Suprapubic skin (tissue), 4 donors: ENCODE results near the gene DDIT3.
"Not testable (repeated sequence)": the region's sequence is repeated elsewhere in the genome, so short reads cannot be mapped to it uniquely, and the experiment has no call there.

ENCODE experiments used
- EP300 ChIP-seq: sonication (generic); formaldehyde crosslinking; IDR thresholded peaks from one replicate; pipeline ENCODE4 v1.6.1; 2017; ENCODE audit warnings: antibody characterized with exemption
- POLR2A ChIP-seq, 2 donors: fragments of 450-650 bp; IDR thresholded peaks; one replicate each; pipeline ENCODE4 v1.6.1; 2017; ENCODE audit warnings: antibody characterized with exemption in 2 of 2, mild to moderate bottlenecking in 2 of 2, moderate library complexity in 2 of 2
- POLR2AphosphoS5 ChIP-seq, 3 donors: sonication (generic); formaldehyde crosslinking; IDR thresholded peaks; one replicate each; pipeline ENCODE4 v1.6.1; 2017; ENCODE audit warnings: antibody characterized with exemption in 3 of 3
- TF ChIP-seq, protein P1 (sequence below), 2 donors: fragments of 200-600 bp in 1 of 2; fragments of 450-650 bp in 1 of 2; sonication (generic) in 1 of 2; IDR thresholded peaks; one replicate each; pipeline ENCODE4 v1.5.1; 2016 to 2019; ENCODE audit warnings: antibody characterized with exemption in 2 of 2, mild to moderate bottlenecking in 1 of 2, moderate library complexity in 1 of 2

DNA sequence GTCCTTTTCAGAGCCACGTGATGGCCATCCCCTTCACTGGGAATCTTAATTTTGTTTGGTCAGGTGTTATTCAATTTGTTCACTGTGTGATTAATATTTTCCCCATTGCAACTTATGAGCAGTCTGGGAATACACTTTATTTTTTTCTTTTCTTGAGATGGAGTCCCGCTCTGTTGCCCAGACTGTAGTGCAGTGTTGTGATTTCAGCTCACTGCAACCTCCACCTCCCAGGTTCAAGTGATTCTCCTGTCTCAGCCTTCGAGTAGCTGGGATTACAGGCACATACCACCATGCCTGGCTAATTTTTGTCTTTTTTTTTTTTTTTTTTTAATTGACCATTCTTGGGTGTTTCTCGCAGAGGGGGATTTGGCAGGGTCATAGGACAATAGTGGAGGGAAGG is 13.8 kb downstream of the DDIT3 start:
- not testable (repeated sequence) for TF ChIP-seq POLR2A (IDR thresholded peaks at IDR 0.05); EP300; POLR2AphosphoS5 (IDR thresholded peaks at IDR 0.05)
- TF ChIP-seq, protein P1, sequence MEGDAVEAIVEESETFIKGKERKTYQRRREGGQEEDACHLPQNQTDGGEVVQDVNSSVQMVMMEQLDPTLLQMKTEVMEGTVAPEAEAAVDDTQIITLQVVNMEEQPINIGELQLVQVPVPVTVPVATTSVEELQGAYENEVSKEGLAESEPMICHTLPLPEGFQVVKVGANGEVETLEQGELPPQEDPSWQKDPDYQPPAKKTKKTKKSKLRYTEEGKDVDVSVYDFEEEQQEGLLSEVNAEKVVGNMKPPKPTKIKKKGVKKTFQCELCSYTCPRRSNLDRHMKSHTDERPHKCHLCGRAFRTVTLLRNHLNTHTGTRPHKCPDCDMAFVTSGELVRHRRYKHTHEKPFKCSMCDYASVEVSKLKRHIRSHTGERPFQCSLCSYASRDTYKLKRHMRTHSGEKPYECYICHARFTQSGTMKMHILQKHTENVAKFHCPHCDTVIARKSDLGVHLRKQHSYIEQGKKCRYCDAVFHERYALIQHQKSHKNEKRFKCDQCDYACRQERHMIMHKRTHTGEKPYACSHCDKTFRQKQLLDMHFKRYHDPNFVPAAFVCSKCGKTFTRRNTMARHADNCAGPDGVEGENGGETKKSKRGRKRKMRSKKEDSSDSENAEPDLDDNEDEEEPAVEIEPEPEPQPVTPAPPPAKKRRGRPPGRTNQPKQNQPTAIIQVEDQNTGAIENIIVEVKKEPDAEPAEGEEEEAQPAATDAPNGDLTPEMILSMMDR (IDR thresholded peaks at IDR 0.05), result not testable (repeated sequence)
